ENCODE data around the gene SOX1.

SOX1 gene

GRCh38 chr13:112110479-112110878, 43.5 kb downstream of the SOX1 start:
- no peak for DNase-seq

- DNase-seq: no peak
Measured at GRCh38 chr13:112111239-112111857, 44.4 kb downstream of the SOX1 start.

- DNase-seq: no peak
Measured at GRCh38 chr13:112112534-112113276, 45.8 kb downstream of the SOX1 start.

GRCh38 chr13:112113348-112113747, 46.4 kb downstream of the SOX1 start:
- DNase-seq: no peak

GRCh38 chr13:112113851-112114250, 46.9 kb downstream of the SOX1 start:
- no peak for DNase-seq

GRCh38 chr13:112114391-112114790, 47.4 kb downstream of the SOX1 start:
- DNase-seq: no peak

- no peak for DNase-seq
Measured at GRCh38 chr13:112115403-112116091, 48.6 kb downstream of the SOX1 start.

- no peak for DNase-seq
Measured at GRCh38 chr13:112116187-112116950, 49.4 kb downstream of the SOX1 start.

GRCh38 chr13:112117258-112117954, 50.5 kb downstream of the SOX1 start:
- no peak for DNase-seq

GRCh38 chr13:112117955-112118302, 51.0 kb downstream of the SOX1 start:
- no peak for DNase-seq

GRCh38 chr13:112118451-112119064, 51.6 kb downstream of the SOX1 start:
- no peak for DNase-seq

- DNase-seq: no peak
Measured at GRCh38 chr13:112119192-112120030, 52.5 kb downstream of the SOX1 start.

GRCh38 chr13:112120031-112120373, 53.1 kb downstream of the SOX1 start:
- DNase-seq: no peak

Measured in inflammatory macrophage treated with lipopolysaccharide for 4 hours (primary cell).